ENCODE measurements around the gene ST8SIA5. TPM values are rescaled to one million over a fixed set of nuclear protein-coding genes. Genes with fewer than 3 reads are reported as not detected.

Gene ST8SIA5
- total and polyA plus RNA-seq, 2 experiments from 2014 or later, result 3.3 to 4.8 TPM

GRCh38 chr18:46622451-46622850 lies 134.4 kb downstream of the ST8SIA5 start:
- H3K79me2 ChIP-seq (replicated peaks; ENCODE audit: insufficient read depth), result no peaks in the 10 kb centered on the region
- no peaks in the 10 kb centered on the region for H3K9me2 ChIP-seq (ENCODE audit: insufficient read depth)
- TF ChIP-seq NANOG (IDR thresholded peaks at IDR 0.05; ENCODE audit: borderline replicate concordance) (no peak), ZNF114 (CRISPR knock-in tag; IDR thresholded peaks at IDR 0.05) (no peak), CREB1 (CRISPR knock-in tag; IDR thresholded peaks at IDR 0.05; ENCODE audit: low read depth) (no peak), EZH2 (IDR thresholded peaks at IDR 0.05; ENCODE audit: low read depth, unreplicated experiment) (no peak), JUNB (IDR thresholded peaks at IDR 0.05; ENCODE audit: unreplicated experiment) (no peak)
- TF ChIP-seq, protein P1, sequence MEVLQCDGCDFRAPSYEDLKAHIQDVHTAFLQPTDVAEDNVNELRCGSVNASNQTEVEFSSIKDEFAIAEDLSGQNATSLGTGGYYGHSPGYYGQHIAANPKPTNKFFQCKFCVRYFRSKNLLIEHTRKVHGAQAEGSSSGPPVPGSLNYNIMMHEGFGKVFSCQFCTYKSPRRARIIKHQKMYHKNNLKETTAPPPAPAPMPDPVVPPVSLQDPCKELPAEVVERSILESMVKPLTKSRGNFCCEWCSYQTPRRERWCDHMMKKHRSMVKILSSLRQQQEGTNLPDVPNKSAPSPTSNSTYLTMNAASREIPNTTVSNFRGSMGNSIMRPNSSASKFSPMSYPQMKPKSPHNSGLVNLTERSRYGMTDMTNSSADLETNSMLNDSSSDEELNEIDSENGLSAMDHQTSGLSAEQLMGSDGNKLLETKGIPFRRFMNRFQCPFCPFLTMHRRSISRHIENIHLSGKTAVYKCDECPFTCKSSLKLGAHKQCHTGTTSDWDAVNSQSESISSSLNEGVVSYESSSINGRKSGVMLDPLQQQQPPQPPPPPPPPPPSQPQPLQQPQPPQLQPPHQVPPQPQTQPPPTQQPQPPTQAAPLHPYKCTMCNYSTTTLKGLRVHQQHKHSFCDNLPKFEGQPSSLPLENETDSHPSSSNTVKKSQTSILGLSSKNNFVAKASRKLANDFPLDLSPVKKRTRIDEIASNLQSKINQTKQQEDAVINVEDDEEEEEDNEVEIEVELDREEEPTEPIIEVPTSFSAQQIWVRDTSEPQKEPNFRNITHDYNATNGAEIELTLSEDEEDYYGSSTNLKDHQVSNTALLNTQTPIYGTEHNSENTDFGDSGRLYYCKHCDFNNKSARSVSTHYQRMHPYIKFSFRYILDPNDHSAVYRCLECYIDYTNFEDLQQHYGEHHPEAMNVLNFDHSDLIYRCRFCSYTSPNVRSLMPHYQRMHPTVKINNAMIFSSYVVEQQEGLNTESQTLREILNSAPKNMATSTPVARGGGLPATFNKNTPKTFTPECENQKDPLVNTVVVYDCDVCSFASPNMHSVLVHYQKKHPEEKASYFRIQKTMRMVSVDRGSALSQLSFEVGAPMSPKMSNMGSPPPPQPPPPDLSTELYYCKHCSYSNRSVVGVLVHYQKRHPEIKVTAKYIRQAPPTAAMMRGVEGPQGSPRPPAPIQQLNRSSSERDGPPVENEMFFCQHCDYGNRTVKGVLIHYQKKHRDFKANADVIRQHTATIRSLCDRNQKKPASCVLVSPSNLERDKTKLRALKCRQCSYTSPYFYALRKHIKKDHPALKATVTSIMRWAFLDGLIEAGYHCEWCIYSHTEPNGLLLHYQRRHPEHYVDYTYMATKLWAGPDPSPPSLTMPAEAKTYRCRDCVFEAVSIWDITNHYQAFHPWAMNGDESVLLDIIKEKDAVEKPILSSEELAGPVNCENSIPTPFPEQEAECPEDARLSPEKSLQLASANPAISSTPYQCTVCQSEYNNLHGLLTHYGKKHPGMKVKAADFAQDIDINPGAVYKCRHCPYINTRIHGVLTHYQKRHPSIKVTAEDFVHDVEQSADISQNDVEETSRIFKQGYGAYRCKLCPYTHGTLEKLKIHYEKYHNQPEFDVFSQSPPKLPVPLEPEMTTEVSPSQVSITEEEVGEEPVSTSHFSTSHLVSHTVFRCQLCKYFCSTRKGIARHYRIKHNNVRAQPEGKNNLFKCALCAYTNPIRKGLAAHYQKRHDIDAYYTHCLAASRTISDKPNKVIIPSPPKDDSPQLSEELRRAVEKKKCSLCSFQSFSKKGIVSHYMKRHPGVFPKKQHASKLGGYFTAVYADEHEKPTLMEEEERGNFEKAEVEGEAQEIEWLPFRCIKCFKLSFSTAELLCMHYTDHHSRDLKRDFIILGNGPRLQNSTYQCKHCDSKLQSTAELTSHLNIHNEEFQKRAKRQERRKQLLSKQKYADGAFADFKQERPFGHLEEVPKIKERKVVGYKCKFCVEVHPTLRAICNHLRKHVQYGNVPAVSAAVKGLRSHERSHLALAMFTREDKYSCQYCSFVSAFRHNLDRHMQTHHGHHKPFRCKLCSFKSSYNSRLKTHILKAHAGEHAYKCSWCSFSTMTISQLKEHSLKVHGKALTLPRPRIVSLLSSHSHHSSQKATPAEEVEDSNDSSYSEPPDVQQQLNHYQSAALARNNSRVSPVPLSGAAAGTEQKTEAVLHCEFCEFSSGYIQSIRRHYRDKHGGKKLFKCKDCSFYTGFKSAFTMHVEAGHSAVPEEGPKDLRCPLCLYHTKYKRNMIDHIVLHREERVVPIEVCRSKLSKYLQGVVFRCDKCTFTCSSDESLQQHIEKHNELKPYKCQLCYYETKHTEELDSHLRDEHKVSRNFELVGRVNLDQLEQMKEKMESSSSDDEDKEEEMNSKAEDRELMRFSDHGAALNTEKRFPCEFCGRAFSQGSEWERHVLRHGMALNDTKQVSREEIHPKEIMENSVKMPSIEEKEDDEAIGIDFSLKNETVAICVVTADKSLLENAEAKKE (CRISPR knock-in tag; IDR thresholded peaks at IDR 0.05), result no peak
- no peaks in the 10 kb centered on the region for H3K36me3 ChIP-seq (ENCODE audit: insufficient read depth)
- no peak overlapping the region for H3K4me3 ChIP-seq
- H3F3A ChIP-seq (replicated peaks; ENCODE audit: low read depth), result no peaks in the 10 kb centered on the region
- ATAC-seq (no peak), DNase-seq (ENCODE audit: low spot score) (no peak)
- no peak overlapping the region for H3K27ac Mint-ChIP-seq
- H3K27ac ChIP-seq (ENCODE audit: low read depth), result no peak overlapping the region
- no peak overlapping the region for H3K4me2 ChIP-seq
- H3K4me1 Mint-ChIP-seq, result peaks cover 6% of the 10 kb centered on the region; the same call in 2 of the 3 replicates
- H3K4me1 ChIP-seq (ENCODE audit: insufficient read depth), result no peaks in the 10 kb centered on the region
- H3K36me3 Mint-ChIP-seq (ENCODE audit: low read depth), result no peaks in the 10 kb centered on the region
- no peaks in the 10 kb centered on the region for H4K20me1 ChIP-seq (replicated peaks; ENCODE audit: insufficient read depth)
- no peaks in the 10 kb centered on the region for H3K27me3 ChIP-seq (ENCODE audit: insufficient read depth)
- H2AFZ ChIP-seq, result no peak overlapping the region; the same call in 1 of the 2 replicates
- H3K4me3 Mint-ChIP-seq, result no peak overlapping the region
- H3K27me3 Mint-ChIP-seq (ENCODE audit: insufficient read depth, low read depth, poor library complexity), result peaks cover 3% of the 10 kb centered on the region
- H3K9me3 Mint-ChIP-seq, result no peaks in the 10 kb centered on the region

DNA sequence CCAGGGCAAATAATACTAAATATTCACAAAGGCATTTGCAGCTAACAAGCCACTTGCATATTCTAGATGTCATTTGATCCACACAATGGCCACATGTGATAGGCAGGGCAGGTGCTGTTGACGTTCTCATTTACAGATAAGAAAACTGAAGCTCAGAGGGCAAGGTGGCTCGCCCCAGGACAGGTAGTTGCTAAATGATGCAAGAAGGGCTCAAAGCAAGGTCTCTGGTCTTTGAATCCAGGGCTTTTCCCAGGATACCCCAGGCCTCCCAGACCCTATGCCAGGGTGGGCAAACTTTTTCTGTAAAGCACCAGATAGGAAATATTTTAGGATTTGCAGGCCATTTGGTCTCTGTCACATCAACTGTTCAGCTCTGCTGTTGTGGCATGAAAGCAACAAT lies 135.0 kb downstream of the ST8SIA5 start:
- Histone ChIP-seq H3K36me3 (ENCODE audit: insufficient read depth) (no peaks in the 10 kb centered on the region), H3K4me1 (ENCODE audit: insufficient read depth) (no peaks in the 10 kb centered on the region), H3K9me2 (ENCODE audit: insufficient read depth) (no peaks in the 10 kb centered on the region), H3K4me2 (no peak overlapping the region), H3K4me3 (no peak overlapping the region), H3K79me2 (replicated peaks; ENCODE audit: insufficient read depth) (no peaks in the 10 kb centered on the region), H2AFZ (no peak overlapping the region), H4K20me1 (replicated peaks; ENCODE audit: insufficient read depth) (no peaks in the 10 kb centered on the region), H3K27me3 (ENCODE audit: insufficient read depth) (no peaks in the 10 kb centered on the region), H3K27ac (ENCODE audit: low read depth) (no peak overlapping the region), H3F3A (replicated peaks; ENCODE audit: low read depth) (no peaks in the 10 kb centered on the region)
- ATAC-seq, result no peak
- DNase-seq (ENCODE audit: low spot score), result no peak
- no peak overlapping the region for H3K4me3 Mint-ChIP-seq
- H3K9me3 Mint-ChIP-seq, result no peaks in the 10 kb centered on the region
- H3K27me3 Mint-ChIP-seq (ENCODE audit: insufficient read depth, low read depth, poor library complexity), result peaks cover 3% of the 10 kb centered on the region
- H3K36me3 Mint-ChIP-seq (ENCODE audit: low read depth), result no peaks in the 10 kb centered on the region
- H3K4me1 Mint-ChIP-seq, result peaks cover 6% of the 10 kb centered on the region; the same call in 2 of the 3 replicates
- H3K27ac Mint-ChIP-seq, result no peak overlapping the region
- TF ChIP-seq POLR2AphosphoS5 (IDR thresholded peaks at IDR 0.05; ENCODE audit: low read depth), result no peak
- no peak for TF ChIP-seq EZH2phosphoT487 (IDR thresholded peaks at IDR 0.05; ENCODE audit: unreplicated experiment)
- no peak for TF ChIP-seq ZNF331 (CRISPR knock-in tag; IDR thresholded peaks at IDR 0.05; ENCODE audit: low read depth)
- no peak for TF ChIP-seq ZNF114 (CRISPR knock-in tag; IDR thresholded peaks at IDR 0.05)
- no peak for TF ChIP-seq CREB1 (CRISPR knock-in tag; IDR thresholded peaks at IDR 0.05; ENCODE audit: low read depth)
- TF ChIP-seq JUNB (IDR thresholded peaks at IDR 0.05; ENCODE audit: unreplicated experiment), result no peak
- no peak for TF ChIP-seq STAT1 (IDR thresholded peaks at IDR 0.05; ENCODE audit: unreplicated experiment)
- TF ChIP-seq, protein P2, sequence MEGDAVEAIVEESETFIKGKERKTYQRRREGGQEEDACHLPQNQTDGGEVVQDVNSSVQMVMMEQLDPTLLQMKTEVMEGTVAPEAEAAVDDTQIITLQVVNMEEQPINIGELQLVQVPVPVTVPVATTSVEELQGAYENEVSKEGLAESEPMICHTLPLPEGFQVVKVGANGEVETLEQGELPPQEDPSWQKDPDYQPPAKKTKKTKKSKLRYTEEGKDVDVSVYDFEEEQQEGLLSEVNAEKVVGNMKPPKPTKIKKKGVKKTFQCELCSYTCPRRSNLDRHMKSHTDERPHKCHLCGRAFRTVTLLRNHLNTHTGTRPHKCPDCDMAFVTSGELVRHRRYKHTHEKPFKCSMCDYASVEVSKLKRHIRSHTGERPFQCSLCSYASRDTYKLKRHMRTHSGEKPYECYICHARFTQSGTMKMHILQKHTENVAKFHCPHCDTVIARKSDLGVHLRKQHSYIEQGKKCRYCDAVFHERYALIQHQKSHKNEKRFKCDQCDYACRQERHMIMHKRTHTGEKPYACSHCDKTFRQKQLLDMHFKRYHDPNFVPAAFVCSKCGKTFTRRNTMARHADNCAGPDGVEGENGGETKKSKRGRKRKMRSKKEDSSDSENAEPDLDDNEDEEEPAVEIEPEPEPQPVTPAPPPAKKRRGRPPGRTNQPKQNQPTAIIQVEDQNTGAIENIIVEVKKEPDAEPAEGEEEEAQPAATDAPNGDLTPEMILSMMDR (conservative IDR thresholded peaks at IDR 0.05; ENCODE audit: low read depth in 2 of 2), result no peak
- TF ChIP-seq EZH2 (IDR thresholded peaks at IDR 0.05; ENCODE audit: low read depth, unreplicated experiment), result no peak
- TF ChIP-seq, protein P3, sequence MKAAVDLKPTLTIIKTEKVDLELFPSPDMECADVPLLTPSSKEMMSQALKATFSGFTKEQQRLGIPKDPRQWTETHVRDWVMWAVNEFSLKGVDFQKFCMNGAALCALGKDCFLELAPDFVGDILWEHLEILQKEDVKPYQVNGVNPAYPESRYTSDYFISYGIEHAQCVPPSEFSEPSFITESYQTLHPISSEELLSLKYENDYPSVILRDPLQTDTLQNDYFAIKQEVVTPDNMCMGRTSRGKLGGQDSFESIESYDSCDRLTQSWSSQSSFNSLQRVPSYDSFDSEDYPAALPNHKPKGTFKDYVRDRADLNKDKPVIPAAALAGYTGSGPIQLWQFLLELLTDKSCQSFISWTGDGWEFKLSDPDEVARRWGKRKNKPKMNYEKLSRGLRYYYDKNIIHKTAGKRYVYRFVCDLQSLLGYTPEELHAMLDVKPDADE (IDR thresholded peaks at IDR 0.05), result no peak
- TF ChIP-seq NANOG (IDR thresholded peaks at IDR 0.05; ENCODE audit: borderline replicate concordance), result no peak
